Activated naive CD4-positive, alpha-beta T cell treated with Interleukin-2 at 50 U/mL for 16 hours (primary cell): ENCODE data around the gene ITFG2.
"Not testable (repeated sequence)": the region's sequence is repeated elsewhere in the genome, so short reads cannot be mapped to it uniquely, and the experiment has no call there.

ENCODE experiments used
- DNase-seq: peaks from one replicate; pipeline ENCODE4 v3.0.0-alpha.2; 2020

The ITFG2 gene

DNA sequence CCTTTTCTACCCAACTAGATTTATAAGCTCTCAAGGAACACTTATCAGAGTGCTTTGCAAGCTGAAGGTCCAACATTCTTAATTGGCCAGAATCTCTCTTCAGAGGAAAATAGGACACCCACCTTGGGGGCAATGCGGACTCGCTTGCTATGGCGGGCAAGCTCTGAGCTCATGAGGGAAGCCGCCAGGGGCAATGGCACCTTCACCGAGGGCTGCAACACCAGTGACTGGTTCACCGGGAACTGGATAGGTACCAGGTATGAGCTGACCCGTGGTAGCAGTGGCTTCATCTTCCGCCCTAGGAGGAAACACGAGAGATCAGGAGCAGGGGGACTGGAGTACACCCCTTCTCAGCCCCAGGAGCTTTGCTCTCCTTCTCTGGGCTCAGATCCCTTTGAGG is 51.7 kb downstream of the ITFG2 start:
- DNase-seq: no peak

DNA sequence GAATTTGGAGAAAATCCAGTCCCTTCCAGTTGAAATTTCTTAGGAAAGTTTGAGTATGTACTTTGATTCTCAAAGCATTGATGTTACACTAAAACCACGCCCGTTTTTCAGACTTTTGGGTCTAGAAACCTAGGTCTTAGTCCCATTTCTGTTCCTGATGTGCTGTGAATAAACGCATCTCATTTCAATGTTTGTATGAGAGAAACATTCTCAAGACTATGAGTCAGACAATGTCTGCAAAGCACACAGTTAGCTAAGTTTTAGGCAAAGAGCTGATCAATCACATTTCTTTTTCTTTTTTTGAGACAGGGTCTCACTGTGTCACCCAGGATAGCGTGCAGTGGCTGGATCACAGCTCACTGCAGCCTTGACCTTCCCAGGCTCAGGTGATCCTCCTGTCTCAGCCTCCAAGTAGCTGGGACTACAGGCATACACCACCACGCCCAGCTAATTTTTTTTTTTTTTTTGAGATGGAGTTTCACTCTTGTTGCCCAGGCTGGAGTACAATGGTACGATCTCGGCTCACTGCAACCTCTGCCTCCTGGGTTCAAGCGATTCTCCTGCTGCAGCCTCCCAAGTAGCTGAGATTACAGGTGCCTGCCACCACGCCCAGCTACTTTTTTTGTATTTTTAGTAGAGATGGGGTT is 56.6 kb downstream of the ITFG2 start:
- DNase-seq: not testable (repeated sequence)
